HG02970 (cell line): ENCODE results near the gene IL15RA.
"Not testable (repeated sequence)": the region's sequence is repeated elsewhere in the genome, so short reads cannot be mapped to it uniquely, and the experiment has no call there.

Source experiments
- ATAC-seq: cut with Tn5 transposase; IDR thresholded peaks from one replicate; pipeline ENCODE4 v1.9.1; 2021; ENCODE audit warnings: mild to moderate bottlenecking, moderate library complexity, moderate number of reproducible peaks; ENCODE audit not compliant: unreplicated experiment, low FRiP score

Gene IL15RA

GRCh38 chr10:5953676-5954075 lies 23.7 kb downstream of the IL15RA start:
- ATAC-seq, result no peak

GRCh38 chr10:5952731-5953385 lies 24.5 kb downstream of the IL15RA start:
- ATAC-seq, result no peak

DNA sequence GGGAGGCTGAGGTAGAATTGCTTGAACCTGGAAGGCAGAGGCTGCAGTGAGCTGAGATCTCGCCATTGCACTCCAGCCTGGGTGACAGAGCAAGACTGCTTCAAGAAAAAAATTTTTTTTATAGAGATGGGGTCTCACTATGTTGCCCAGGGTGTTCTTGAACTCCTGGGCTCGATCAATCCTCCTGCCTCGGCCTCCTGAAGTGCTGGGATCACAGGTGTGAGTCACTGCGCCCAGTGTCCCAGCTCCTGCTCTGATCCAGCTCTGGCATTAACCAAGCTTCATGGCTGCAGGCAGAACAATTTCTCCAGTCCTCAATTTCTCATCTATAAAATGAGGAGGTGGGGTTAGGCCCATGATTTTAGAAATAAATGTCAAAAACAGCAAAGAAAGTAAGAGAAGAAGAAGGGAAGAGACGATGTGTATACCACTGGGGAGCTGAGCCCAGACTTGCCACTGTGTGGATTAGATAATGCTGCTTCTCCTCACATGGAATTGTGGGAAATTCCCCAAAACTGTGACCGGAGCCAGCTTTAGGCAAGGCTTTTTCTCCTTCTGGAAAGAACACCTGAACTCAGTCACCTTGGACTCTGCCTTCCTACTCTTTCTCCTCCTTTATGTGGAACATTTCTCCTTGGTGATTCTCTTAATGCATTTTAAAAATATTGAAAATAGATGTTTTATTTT lies 25.5 kb downstream of the IL15RA start:
- ATAC-seq, result no peak

DNA sequence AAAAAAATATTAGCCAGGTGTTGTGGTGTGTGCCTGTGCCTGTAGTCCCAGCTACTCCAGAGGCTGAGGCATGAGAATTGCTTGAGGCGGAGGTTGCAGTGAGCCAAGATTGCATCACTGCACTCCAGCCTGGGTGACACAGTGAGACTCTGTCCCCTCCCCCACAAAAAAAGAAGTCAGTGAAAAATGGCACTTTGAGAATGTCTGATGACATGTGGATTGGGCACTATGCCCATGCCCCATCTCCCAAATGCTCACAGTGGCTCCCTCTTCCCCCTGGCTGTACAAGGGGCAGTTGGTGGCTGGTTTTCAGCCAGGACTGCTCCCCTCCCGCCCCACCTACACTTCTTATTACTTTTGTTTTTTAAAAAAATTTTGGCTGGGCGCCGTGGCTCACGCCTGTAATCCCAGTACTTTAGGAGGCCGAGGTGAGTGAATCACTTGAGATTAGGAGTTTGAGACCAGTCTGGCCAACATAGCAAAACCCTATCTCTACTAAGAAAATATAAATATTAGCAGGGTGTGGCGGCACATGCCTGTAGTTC lies 26.1 kb downstream of the IL15RA start:
- ATAC-seq, result no peak

GRCh38 chr10:5949009-5949759 lies 28.2 kb downstream of the IL15RA start:
- no peak for ATAC-seq

DNA sequence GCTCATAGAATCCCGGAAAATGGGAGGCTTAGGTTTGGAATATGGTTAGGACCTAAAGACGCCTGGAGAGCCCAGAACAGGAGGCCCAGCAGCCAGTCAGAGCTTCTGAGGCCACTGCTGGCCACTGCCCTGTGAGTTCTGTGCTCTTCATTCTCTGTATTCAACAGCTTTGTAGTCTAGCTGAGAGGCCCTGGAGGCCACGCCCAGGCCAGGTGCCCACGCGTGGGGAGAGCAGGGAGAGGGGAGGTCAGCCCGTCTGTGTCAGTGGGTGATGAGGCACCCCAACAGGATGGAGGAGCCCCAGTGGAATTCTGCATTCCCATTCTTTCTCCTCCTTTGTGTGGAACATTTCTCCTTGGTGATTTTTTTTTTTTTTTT lies 29.1 kb downstream of the IL15RA start:
- ATAC-seq, result no peak

DNA sequence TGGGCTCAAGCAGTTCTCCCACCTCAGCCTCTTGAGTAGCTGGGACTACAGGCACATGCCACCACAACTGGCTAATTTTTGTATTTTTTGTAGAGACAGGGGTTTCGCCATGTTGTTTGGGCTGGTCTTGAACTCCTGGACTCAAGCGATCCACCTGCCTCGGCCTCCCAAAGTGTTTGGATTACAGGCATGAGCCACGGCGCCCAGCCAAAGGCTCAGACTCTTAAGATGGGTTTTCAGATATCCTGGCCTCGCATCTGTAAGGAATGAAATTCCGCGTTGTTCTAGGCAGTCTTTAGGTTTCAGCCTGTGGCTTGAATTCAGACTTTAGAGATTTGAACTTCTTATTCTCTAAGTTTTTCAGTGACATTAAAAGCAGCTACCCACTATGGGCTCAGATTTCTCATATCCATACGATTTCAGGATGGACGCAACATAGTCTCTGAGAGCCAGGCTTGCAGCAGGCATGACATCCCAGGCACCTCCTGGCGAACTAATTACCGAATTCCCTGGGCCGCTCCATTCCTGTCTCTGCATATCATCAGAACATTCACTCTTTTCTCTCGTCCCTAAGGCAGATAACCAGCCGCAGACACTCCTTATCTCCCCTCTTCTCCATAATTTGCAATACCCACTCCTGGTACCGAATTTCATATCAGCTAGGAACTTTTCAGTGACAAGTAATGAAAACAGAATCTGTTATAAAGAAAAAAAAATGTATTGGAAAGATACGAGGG lies 29.7 kb downstream of the IL15RA start:
- no peak for ATAC-seq

- ATAC-seq, result no peak
Measured at GRCh38 chr10:5946786-5947185, 30.6 kb downstream of the IL15RA start.

DNA sequence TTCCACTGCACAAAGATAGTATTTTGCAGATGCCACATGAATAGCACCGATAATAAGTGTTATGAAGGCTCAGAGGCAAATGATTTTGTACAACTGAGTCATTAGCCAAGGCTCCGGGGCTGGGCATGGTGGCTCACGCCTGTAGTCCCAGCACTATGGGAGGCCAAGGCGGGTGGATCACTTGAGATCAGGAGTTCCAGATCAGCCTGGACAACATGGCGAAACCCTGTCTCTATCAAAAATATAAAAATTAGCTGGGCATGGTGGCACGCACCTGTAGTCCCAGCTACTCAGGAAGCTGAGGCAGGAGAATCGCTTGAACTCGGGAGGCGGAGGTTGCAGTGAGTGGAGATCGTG lies 30.9 kb downstream of the IL15RA start:
- not testable (repeated sequence) for ATAC-seq

DNA sequence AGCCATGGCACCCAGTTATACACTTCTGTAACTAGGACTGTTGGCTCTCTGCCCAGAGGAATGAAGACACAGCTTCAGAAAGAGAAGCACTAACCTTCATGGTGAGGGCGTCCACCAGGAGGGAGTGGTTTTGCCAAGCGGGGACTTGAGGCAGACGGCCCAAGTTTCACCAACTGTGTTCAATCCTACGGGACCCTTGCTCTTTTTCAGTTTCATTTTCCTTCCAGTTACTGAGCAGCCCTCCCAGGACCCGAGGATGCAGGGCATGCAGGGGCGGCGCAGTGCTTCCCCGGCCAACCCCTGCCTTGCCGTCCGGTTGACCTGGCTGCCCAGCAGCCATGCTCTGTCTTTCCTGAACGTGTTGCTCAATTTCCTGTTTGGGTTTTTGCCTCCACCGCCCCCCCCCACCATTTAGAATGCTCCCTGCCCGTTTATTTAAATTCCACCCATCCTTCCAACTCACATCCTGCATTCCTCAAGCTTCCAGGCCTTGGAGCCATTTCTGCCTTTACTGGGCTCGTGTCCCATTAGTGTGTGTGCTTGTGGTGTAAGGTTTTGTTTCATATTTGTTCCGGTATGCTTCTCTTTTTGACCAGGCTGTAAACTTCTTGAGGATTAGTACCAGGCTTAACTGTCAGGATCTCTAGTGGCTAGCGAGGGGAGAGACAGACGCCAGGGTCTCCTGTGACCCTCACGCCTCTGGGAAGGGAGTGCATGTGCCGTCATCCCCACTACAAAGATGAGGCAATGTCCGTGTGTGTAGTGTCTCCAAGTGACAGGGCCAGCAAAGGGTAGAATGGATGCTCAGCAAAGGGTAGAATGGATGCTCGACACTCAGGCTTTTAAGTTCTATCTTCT lies 31.6 kb downstream of the IL15RA start:
- no peak for ATAC-seq

GRCh38 chr10:5945190-5945509 lies 32.2 kb downstream of the IL15RA start:
- no peak for ATAC-seq

DNA sequence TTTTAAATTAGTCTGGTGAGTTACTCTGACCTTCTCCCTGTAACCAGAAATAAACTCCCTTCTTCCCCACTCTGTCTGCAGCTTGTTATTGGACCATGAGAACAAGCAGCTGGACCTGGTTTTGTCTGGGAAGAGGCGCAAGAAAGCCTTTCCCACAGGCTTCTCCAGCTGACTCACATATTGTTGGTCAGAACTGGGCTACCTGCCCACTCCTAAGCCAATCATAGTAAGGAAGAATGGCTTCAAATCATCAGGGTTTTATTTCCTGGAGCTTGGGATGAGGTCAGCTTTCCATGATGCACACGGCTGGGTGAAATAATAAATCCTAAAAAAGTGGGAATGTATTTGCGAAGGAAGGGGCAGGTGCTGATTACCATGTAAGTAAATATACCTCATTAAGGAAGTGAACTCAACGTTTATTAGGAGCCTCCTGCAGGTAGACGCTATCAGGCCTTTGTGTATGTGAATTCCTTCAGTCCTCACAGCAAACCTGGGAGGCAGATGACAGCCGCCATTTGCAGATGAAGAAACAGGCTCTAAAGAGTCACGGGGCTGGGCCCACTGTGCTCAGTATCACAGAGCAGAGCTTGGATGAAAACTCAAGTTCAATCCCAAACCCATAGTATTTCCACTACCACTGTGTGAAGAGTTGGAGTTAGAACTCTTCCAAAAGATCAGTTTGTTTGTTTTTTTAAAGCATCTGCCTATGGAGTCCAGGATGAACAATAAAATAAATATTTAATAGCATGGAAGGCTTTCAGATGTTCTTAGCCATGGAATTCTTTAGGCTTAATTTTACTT lies 32.8 kb downstream of the IL15RA start:
- no peak for ATAC-seq

DNA sequence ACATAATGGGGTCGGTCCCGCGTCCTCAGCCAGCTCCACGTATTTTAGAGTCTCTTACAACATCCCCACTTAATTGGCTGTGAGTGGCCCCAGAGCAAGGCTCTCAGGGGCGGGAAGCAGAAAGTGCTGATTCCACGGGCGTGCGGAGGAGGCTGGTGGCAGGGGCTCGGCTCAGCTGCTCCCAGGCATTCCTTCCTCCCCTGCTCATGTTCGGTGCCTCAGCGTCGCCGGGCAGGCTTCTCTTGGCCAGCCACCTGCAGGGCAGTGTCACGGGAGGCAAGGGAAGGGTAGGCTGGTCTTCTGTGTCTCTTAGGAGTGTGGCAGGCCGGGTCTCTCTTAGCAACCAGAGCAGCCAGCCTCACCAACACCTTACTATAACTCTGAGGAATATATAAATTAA lies 33.8 kb downstream of the IL15RA start:
- ATAC-seq, result no peak

DNA sequence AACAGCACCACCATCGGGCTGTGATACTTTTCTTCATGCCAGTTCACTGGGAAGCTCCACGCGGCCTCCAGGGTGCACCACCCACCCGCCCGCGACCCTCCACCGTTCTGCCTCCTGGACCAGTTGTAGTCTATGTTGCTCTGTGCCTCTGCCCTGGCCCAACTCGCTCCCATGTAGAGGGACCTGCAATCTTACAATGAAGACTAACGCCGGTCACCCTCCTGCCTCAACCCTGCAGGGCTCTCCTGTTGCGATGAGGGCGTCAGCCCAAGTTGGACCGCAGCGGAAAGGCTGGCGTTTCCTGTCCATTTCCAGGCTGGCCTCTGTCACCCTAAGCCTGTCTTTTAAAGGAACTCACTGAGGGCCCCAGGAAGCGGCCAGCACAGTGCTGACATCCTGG lies 34.9 kb downstream of the IL15RA start:
- ATAC-seq, result no peak

- ATAC-seq, result no peak
Measured at GRCh38 chr10:5942001-5942400, 35.3 kb downstream of the IL15RA start.

GRCh38 chr10:5941579-5941978 lies 35.8 kb downstream of the IL15RA start:
- ATAC-seq, result no peak

DNA sequence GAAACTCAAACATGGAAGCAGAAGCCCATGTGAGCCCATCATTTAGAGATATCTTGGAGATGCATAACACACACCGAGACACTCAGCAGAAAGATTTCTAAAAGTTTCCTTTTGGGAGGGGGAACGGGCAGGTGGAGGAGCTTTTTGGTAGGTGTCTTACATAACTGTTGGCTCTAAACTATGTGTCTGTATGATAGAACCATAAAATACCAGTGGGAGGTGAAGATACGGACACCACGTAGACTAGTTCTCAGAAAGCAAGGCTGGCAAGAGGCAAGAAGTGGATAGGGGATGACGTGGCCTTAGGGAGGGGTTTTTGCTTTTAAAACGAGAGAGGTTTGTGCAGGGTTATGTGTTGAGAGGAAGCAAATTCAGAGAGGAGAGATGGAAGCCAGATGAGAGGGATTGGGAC lies 36.5 kb downstream of the IL15RA start:
- no peak for ATAC-seq

GRCh38 chr10:5938291-5938690 lies 39.1 kb downstream of the IL15RA start:
- no peak for ATAC-seq

DNA sequence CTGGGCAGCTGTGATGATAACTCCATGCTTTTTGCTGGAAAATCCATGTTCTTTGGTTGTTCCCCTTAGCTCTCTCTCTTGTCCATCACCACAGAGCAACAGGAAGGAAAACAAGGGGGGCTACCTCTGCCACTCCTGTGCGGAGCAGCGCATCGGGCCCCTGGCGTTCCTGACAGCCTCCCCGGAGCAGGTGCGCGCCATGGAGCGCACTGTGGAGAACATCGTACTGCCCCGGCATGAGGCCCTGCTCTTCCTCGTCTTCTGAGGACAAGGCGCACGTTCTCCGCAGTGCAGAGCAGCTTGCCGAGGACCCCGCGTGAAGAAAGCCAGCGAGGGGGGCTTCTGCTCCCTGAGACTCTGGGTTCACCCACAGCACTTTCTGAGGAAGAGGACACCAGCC lies 40.3 kb downstream of the IL15RA start:
- no peak for ATAC-seq
